ENCODE data around the gene KRTAP10-5.
"Not testable (repeated sequence)": the region's sequence is repeated elsewhere in the genome, so short reads cannot be mapped to it uniquely, and the experiment has no call there.

KRTAP10-5 gene

GRCh38 chr21:44558695-44559094, 21.7 kb downstream of the KRTAP10-5 start, which contains the start of gene KRTAP10-3:
Gene KRTAP10-3 (minus strand): TSS chr21:44558795. CDS start chr21:44558715, 80 bp downstream.
- Histone ChIP-seq H3K27ac (replicated peaks) (no peak within 1 kb of the TSS), H3K27me3 (ENCODE audit: insufficient read depth, poor library complexity, severe bottlenecking) (peaks cover 23% of the 10 kb centered on the region), H3K4me3 (replicated peaks; ENCODE audit: insufficient read depth, low read length) (no peak within 1 kb of the TSS)
- TF ChIP-seq SPI1 (IDR thresholded peaks at IDR 0.05; ENCODE audit: borderline replicate concordance, low read depth) (no peak), POLR2AphosphoS5 (IDR thresholded peaks at IDR 0.05; ENCODE audit: low read depth) (no peak), GABPA (IDR thresholded peaks at IDR 0.05; ENCODE audit: low read depth) (no peak), REST (IDR thresholded peaks at IDR 0.05; ENCODE audit: insufficient replicate concordance, low read depth) (no peak), CTCF (IDR thresholded peaks at IDR 0.05; ENCODE audit: insufficient read depth, low read length) (no peak)
- no peak for DNase-seq (ENCODE audit: low read depth in 1 of 2, low spot score in 1 of 2)

GRCh38 chr21:44558329-44558675, 22.1 kb downstream of the KRTAP10-5 start:
- DNase-seq (ENCODE audit: low read depth in 1 of 2, low spot score in 1 of 2); H3K4me3 ChIP-seq (replicated peaks; ENCODE audit: insufficient read depth, low read length); H3K27ac ChIP-seq (replicated peaks): not testable (repeated sequence)
- peaks cover 23% of the 10 kb centered on the region for H3K27me3 ChIP-seq (ENCODE audit: insufficient read depth, poor library complexity, severe bottlenecking)

- no peak overlapping the region for H3K4me3 ChIP-seq (replicated peaks; ENCODE audit: insufficient read depth, low read length)
- no peak overlapping the region for H3K27ac ChIP-seq (replicated peaks)
- peaks cover 23% of the 10 kb centered on the region for H3K27me3 ChIP-seq (ENCODE audit: insufficient read depth, poor library complexity, severe bottlenecking)
- TF ChIP-seq REST (IDR thresholded peaks at IDR 0.05; ENCODE audit: insufficient replicate concordance, low read depth), result no peak
- no peak for TF ChIP-seq SPI1 (IDR thresholded peaks at IDR 0.05; ENCODE audit: borderline replicate concordance, low read depth)
- TF ChIP-seq CTCF (IDR thresholded peaks at IDR 0.05; ENCODE audit: insufficient read depth, low read length), result no peak
- no peak for TF ChIP-seq POLR2AphosphoS5 (IDR thresholded peaks at IDR 0.05; ENCODE audit: low read depth)
- TF ChIP-seq GABPA (IDR thresholded peaks at IDR 0.05; ENCODE audit: low read depth), result no peak
- no peak for DNase-seq (ENCODE audit: low read depth in 1 of 2, low spot score in 1 of 2)
Observed at GRCh38 chr21:44557491-44558328, 22.7 kb downstream of the KRTAP10-5 start.

- Histone ChIP-seq H3K27me3 (ENCODE audit: insufficient read depth, poor library complexity, severe bottlenecking) (peaks cover 23% of the 10 kb centered on the region), H3K27ac (replicated peaks) (no peak overlapping the region), H3K4me3 (replicated peaks; ENCODE audit: insufficient read depth, low read length) (no peak overlapping the region)
- TF ChIP-seq GABPA (IDR thresholded peaks at IDR 0.05; ENCODE audit: low read depth) (no peak), SPI1 (IDR thresholded peaks at IDR 0.05; ENCODE audit: borderline replicate concordance, low read depth) (no peak), POLR2AphosphoS5 (IDR thresholded peaks at IDR 0.05; ENCODE audit: low read depth) (no peak), REST (IDR thresholded peaks at IDR 0.05; ENCODE audit: insufficient replicate concordance, low read depth) (no peak), CTCF (IDR thresholded peaks at IDR 0.05; ENCODE audit: insufficient read depth, low read length) (no peak)
- DNase-seq (ENCODE audit: low read depth in 1 of 2, low spot score in 1 of 2), result no peak
Observed at GRCh38 chr21:44556879-44557278, 23.5 kb downstream of the KRTAP10-5 start.

Measured in HL-60 (cell line).